HL-60 (cell line): ENCODE results near the gene ZBTB7C.

Experiments used
- DNase-seq, 2 experiments: peaks; one replicate each; pipeline ENCODE4 v3.0.0-alpha.2; 2010 to 2020; ENCODE audit warnings: low read depth in 1 of 2, low spot score in 1 of 2
- H3K27ac ChIP-seq: fragments of 250-450 bp; sonication (Bioruptor Pico); replicated peaks from 2 replicates; pipeline ENCODE4 v1.5.1; 2020; ENCODE audit warnings: mild to moderate bottlenecking, moderate library complexity
- H3K27me3 ChIP-seq: fragments of 250-450 bp; sonication (Bioruptor Pico); 2 replicates; pipeline ENCODE4 v1.5.1; 2021; ENCODE audit warnings: mild to moderate bottlenecking, moderate library complexity; ENCODE audit not compliant: insufficient read depth, poor library complexity, severe bottlenecking
- H3K4me3 ChIP-seq: replicated peaks from 2 replicates; pipeline ENCODE4 v1.5.1; 2011; ENCODE audit warnings: mild to moderate bottlenecking, control low read depth, low read length; ENCODE audit not compliant: insufficient read depth
- CTCF ChIP-seq: IDR thresholded peaks from one replicate; pipeline ENCODE4 v1.5.1; 2011; ENCODE audit warnings: low read length, control low read depth, inconsistent platforms; ENCODE audit not compliant: insufficient read depth
- GABPA ChIP-seq: IDR thresholded peaks from 2 replicates; pipeline ENCODE4 v1.6.1; 2012; ENCODE audit warnings: low read depth
- POLR2AphosphoS5 ChIP-seq: IDR thresholded peaks from 2 replicates; pipeline ENCODE4 v1.6.1; 2012; ENCODE audit warnings: low read depth
- REST ChIP-seq: IDR thresholded peaks from 2 replicates; pipeline ENCODE4 v1.6.1; 2012; ENCODE audit warnings: low read depth; ENCODE audit not compliant: insufficient replicate concordance
- SPI1 ChIP-seq: IDR thresholded peaks from 2 replicates; pipeline ENCODE4 v1.6.1; 2012; ENCODE audit warnings: low read depth, mild to moderate bottlenecking, borderline replicate concordance

Gene ZBTB7C

GRCh38 chr18:48359626-48360025, 49.6 kb downstream of the ZBTB7C start:
- no peak overlapping the region for H3K27ac ChIP-seq
- TF ChIP-seq GABPA (no peak), REST (no peak), POLR2AphosphoS5 (no peak), CTCF (no peak), SPI1 (no peak)
- no peak overlapping the region for H3K4me3 ChIP-seq
- no peak for DNase-seq
- H3K27me3 ChIP-seq, result peaks cover 2% of the 10 kb centered on the region

- Histone ChIP-seq H3K4me3 (no peak overlapping the region), H3K27ac (no peak overlapping the region), H3K27me3 (peaks cover 2% of the 10 kb centered on the region)
- no peak for TF ChIP-seq REST
- TF ChIP-seq POLR2AphosphoS5, result no peak
- DNase-seq, result no peak
Measured at GRCh38 chr18:48358868-48359267, 50.3 kb downstream of the ZBTB7C start.

- no peak for DNase-seq
- no peak for TF ChIP-seq GABPA
- TF ChIP-seq REST, result no peak
- TF ChIP-seq SPI1, result no peak
- no peak for TF ChIP-seq CTCF
- no peak for TF ChIP-seq POLR2AphosphoS5
- no peak overlapping the region for H3K27ac ChIP-seq
- no peak overlapping the region for H3K4me3 ChIP-seq
- no peaks in the 10 kb centered on the region for H3K27me3 ChIP-seq
Measured at GRCh38 chr18:48356909-48357631, 52.1 kb downstream of the ZBTB7C start.
